ENCODE results near the gene PEX14. TPM values are rescaled to one million over a fixed set of nuclear protein-coding genes. Genes with fewer than 3 reads are reported as not detected.

The PEX14 gene
- polyA plus RNA-seq, 1 donor (not counting 4 experiments of a cell fraction or from before 2014, with no cell fraction given) = 8.4 TPM

GRCh38 chr1:10670190-10670589 lies 195.4 kb downstream of the PEX14 start:
- Histone ChIP-seq H3K27me3 (ENCODE audit: control insufficient read depth, extremely low read depth, insufficient read depth, low read length) (no peaks in the 10 kb centered on the region), H3K4me3 (ENCODE audit: control insufficient read depth in 2 of 3, extremely low read depth in 1 of 3, insufficient read depth in 2 of 3, low read depth in 1 of 3, low read length in 3 of 3) (no peak overlapping the region), H3K9ac (ENCODE audit: control insufficient read depth, extremely low read depth, insufficient read depth, low read length) (no peak overlapping the region), H3K27ac (ENCODE audit: control insufficient read depth, insufficient read depth, low read length) (no peak overlapping the region), H3K36me3 (ENCODE audit: control insufficient read depth in 2 of 2, extremely low read depth in 1 of 2, insufficient read depth in 2 of 2, low read length in 2 of 2) (peaks cover 0 to 4% of the 10 kb centered on the region in 2 experiments), H2AFZ (ENCODE audit: control insufficient read depth, low read length) (no peak overlapping the region), H3K9me3 (ENCODE audit: control insufficient read depth, low read depth, low read length) (no peaks in the 10 kb centered on the region), H4K20me1 (ENCODE audit: control insufficient read depth, extremely low read depth, insufficient read depth, low read length) (no peaks in the 10 kb centered on the region), H3K79me2 (ENCODE audit: control insufficient read depth, insufficient read depth, low read length) (no peaks in the 10 kb centered on the region), H3K4me1 (ENCODE audit: control insufficient read depth, extremely low read depth, insufficient read depth, low read length) (no peaks in the 10 kb centered on the region), H3K9me1 (ENCODE audit: control insufficient read depth, extremely low read depth, insufficient read depth, low read length) (no peaks in the 10 kb centered on the region), H3K4me2 (ENCODE audit: control insufficient read depth, extremely low read depth, insufficient read depth, low read depth, low read length) (no peak overlapping the region)
- TF ChIP-seq EZH2 (IDR thresholded peaks at IDR 0.05; ENCODE audit: low read length) = no peak
- TF ChIP-seq, protein P1, sequence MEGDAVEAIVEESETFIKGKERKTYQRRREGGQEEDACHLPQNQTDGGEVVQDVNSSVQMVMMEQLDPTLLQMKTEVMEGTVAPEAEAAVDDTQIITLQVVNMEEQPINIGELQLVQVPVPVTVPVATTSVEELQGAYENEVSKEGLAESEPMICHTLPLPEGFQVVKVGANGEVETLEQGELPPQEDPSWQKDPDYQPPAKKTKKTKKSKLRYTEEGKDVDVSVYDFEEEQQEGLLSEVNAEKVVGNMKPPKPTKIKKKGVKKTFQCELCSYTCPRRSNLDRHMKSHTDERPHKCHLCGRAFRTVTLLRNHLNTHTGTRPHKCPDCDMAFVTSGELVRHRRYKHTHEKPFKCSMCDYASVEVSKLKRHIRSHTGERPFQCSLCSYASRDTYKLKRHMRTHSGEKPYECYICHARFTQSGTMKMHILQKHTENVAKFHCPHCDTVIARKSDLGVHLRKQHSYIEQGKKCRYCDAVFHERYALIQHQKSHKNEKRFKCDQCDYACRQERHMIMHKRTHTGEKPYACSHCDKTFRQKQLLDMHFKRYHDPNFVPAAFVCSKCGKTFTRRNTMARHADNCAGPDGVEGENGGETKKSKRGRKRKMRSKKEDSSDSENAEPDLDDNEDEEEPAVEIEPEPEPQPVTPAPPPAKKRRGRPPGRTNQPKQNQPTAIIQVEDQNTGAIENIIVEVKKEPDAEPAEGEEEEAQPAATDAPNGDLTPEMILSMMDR (optimal IDR thresholded peaks at IDR 0.05 in 1 of 3, IDR thresholded peaks at IDR 0.05 in 1 of 3, conservative IDR thresholded peaks at IDR 0.05 in 1 of 3; ENCODE audit: extremely low read depth in 1 of 3, insufficient read depth in 2 of 3, low read length in 3 of 3) = no peak
- DNase-seq (ENCODE audit: low read depth, low spot score) (no peak), FAIRE-seq (no peak)
- dilution Hi-C loops (cut with MboI; ENCODE audit: extremely low pct_ligation_motif_present, low sequenced_read_pairs) = no loop called here

GRCh38 chr1:10671090-10671489 lies 196.3 kb downstream of the PEX14 start:
- no peaks in the 10 kb centered on the region for H3K27me3 ChIP-seq (ENCODE audit: control insufficient read depth, extremely low read depth, insufficient read depth, low read length)
- H4K20me1 ChIP-seq (ENCODE audit: control insufficient read depth, extremely low read depth, insufficient read depth, low read length) = no peaks in the 10 kb centered on the region
- no peaks in the 10 kb centered on the region for H3K4me1 ChIP-seq (ENCODE audit: control insufficient read depth, extremely low read depth, insufficient read depth, low read length)
- no peaks in the 10 kb centered on the region for H3K9me1 ChIP-seq (ENCODE audit: control insufficient read depth, extremely low read depth, insufficient read depth, low read length)
- DNase-seq (ENCODE audit: low read depth, low spot score) = no peak
- no peak overlapping the region for H3K4me2 ChIP-seq (ENCODE audit: control insufficient read depth, extremely low read depth, insufficient read depth, low read depth, low read length)
- H3K9ac ChIP-seq (ENCODE audit: control insufficient read depth, extremely low read depth, insufficient read depth, low read length) = no peak overlapping the region
- FAIRE-seq = no peak
- no peak overlapping the region for H3K4me3 ChIP-seq (ENCODE audit: control insufficient read depth in 2 of 3, extremely low read depth in 1 of 3, insufficient read depth in 2 of 3, low read depth in 1 of 3, low read length in 3 of 3)
- dilution Hi-C loops (cut with MboI; ENCODE audit: extremely low pct_ligation_motif_present, low sequenced_read_pairs) = no loop called here
- H2AFZ ChIP-seq (ENCODE audit: control insufficient read depth, low read length) = no peak overlapping the region
- H3K27ac ChIP-seq (ENCODE audit: control insufficient read depth, insufficient read depth, low read length) = no peak overlapping the region
- TF ChIP-seq EZH2 (IDR thresholded peaks at IDR 0.05; ENCODE audit: low read length) = no peak
- TF ChIP-seq, protein P1 (optimal IDR thresholded peaks at IDR 0.05 in 1 of 3, IDR thresholded peaks at IDR 0.05 in 1 of 3, conservative IDR thresholded peaks at IDR 0.05 in 1 of 3; ENCODE audit: extremely low read depth in 1 of 3, insufficient read depth in 2 of 3, low read length in 3 of 3) = no peak
- H3K36me3 ChIP-seq (ENCODE audit: control insufficient read depth in 2 of 2, extremely low read depth in 1 of 2, insufficient read depth in 2 of 2, low read length in 2 of 2) = peaks cover 0 to 4% of the 10 kb centered on the region in 2 experiments
- no peaks in the 10 kb centered on the region for H3K9me3 ChIP-seq (ENCODE audit: control insufficient read depth, low read depth, low read length)
- H3K79me2 ChIP-seq (ENCODE audit: control insufficient read depth, insufficient read depth, low read length) = no peaks in the 10 kb centered on the region

Measured in keratinocyte (primary cell).